ENCODE data around the gene MIA. TPM values are rescaled to one million over a fixed set of nuclear protein-coding genes. Genes with fewer than 3 reads are reported as not detected.
"Not testable (repeated sequence)": the region's sequence is repeated elsewhere in the genome, so short reads cannot be mapped to it uniquely, and the experiment has no call there.

Gene MIA
- total RNA-seq, 1 experiment from 2014 or later = not detected

GRCh38 chr19:40802300-40803169 is 27.2 kb downstream of the MIA start:
- no peak for DNase-seq (ENCODE audit: low read depth)

- no peak for DNase-seq (ENCODE audit: low read depth)
Measured at GRCh38 chr19:40803170-40803856, 28.0 kb downstream of the MIA start.

- DNase-seq (ENCODE audit: low read depth) = no peak
Measured at GRCh38 chr19:40803857-40804782, 28.8 kb downstream of the MIA start.

GRCh38 chr19:40804783-40805242 is 29.5 kb downstream of the MIA start:
- no peak for DNase-seq (ENCODE audit: low read depth)

- no peak for DNase-seq (ENCODE audit: low read depth)
Measured at GRCh38 chr19:40805258-40805868, 30.0 kb downstream of the MIA start.

GRCh38 chr19:40806423-40807146 is 31.3 kb downstream of the MIA start:
- DNase-seq (ENCODE audit: low read depth) = peak; percentile 92

- DNase-seq (ENCODE audit: low read depth) = no peak
Measured at GRCh38 chr19:40807147-40808020, 32.1 kb downstream of the MIA start.

- no peak for DNase-seq (ENCODE audit: low read depth)
Measured at GRCh38 chr19:40808021-40808325, 32.7 kb downstream of the MIA start.

GRCh38 chr19:40808497-40808896 is 33.2 kb downstream of the MIA start:
- no peak for DNase-seq (ENCODE audit: low read depth)

- DNase-seq (ENCODE audit: low read depth) = no peak
Measured at GRCh38 chr19:40809358-40810086, 34.2 kb downstream of the MIA start.

- DNase-seq (ENCODE audit: low read depth) = no peak
Measured at GRCh38 chr19:40810160-40810559, 34.8 kb downstream of the MIA start.

- peak; percentile 74 for DNase-seq (ENCODE audit: low read depth)
Measured at GRCh38 chr19:40810649-40811408, 35.5 kb downstream of the MIA start.

- DNase-seq (ENCODE audit: low read depth) = no peak
Measured at GRCh38 chr19:40811478-40812341, 36.4 kb downstream of the MIA start.

- not testable (repeated sequence) for DNase-seq (ENCODE audit: low read depth)
Measured at GRCh38 chr19:40812571-40812970, 37.2 kb downstream of the MIA start.

- no peak for DNase-seq (ENCODE audit: low read depth)
Measured at GRCh38 chr19:40813182-40813581, 37.9 kb downstream of the MIA start.

- no peak for DNase-seq (ENCODE audit: low read depth)
Measured at GRCh38 chr19:40815223-40815622, 39.9 kb downstream of the MIA start.

All from Daoy (cell line).